ENCODE data around the gene EFEMP1.

Gene EFEMP1

GRCh38 chr2:55931281-55931680 lies 7.7 kb upstream of the EFEMP1 start:
- DNase-seq: no peak

- DNase-seq: no peak
Observed at GRCh38 chr2:55929476-55929875, 5.9 kb upstream of the EFEMP1 start.

GRCh38 chr2:55926974-55927373 lies 3.4 kb upstream of the EFEMP1 start:
- no peak for DNase-seq

- DNase-seq: no peak
Observed at GRCh38 chr2:55926246-55926645, 2.7 kb upstream of the EFEMP1 start.

GRCh38 chr2:55923982-55924321 lies 370 bp upstream of the EFEMP1 start:
- DNase-seq: no peak

- no peak for DNase-seq
Observed at GRCh38 chr2:55922291-55922907, 1.2 kb downstream of the EFEMP1 start.

GRCh38 chr2:55919574-55919973 lies 4.0 kb downstream of the EFEMP1 start:
- no peak for DNase-seq

- DNase-seq: no peak
Observed at GRCh38 chr2:55918856-55919255, 4.7 kb downstream of the EFEMP1 start.

GRCh38 chr2:55917713-55918390 lies 5.7 kb downstream of the EFEMP1 start:
- DNase-seq: no peak

GRCh38 chr2:55917117-55917516 lies 6.5 kb downstream of the EFEMP1 start:
- DNase-seq: no peak

- DNase-seq: no peak
Observed at GRCh38 chr2:55916473-55917049, 7.0 kb downstream of the EFEMP1 start.

GRCh38 chr2:55914786-55915185 lies 8.8 kb downstream of the EFEMP1 start:
- DNase-seq: no peak

GRCh38 chr2:55912926-55913325 lies 10.7 kb downstream of the EFEMP1 start:
- no peak for DNase-seq

GRCh38 chr2:55910077-55910476 lies 13.5 kb downstream of the EFEMP1 start:
- DNase-seq: no peak

- DNase-seq: no peak
Observed at GRCh38 chr2:55907686-55908085, 15.9 kb downstream of the EFEMP1 start.

GRCh38 chr2:55906993-55907392 lies 16.6 kb downstream of the EFEMP1 start:
- no peak for DNase-seq

GRCh38 chr2:55903727-55904126 lies 19.9 kb downstream of the EFEMP1 start:
- DNase-seq: no peak

GRCh38 chr2:55902971-55903370 lies 20.6 kb downstream of the EFEMP1 start:
- DNase-seq: no peak

GRCh38 chr2:55902429-55902828 lies 21.2 kb downstream of the EFEMP1 start:
- no peak for DNase-seq

GRCh38 chr2:55901941-55902340 lies 21.6 kb downstream of the EFEMP1 start:
- DNase-seq: no peak

GRCh38 chr2:55901322-55901721 lies 22.3 kb downstream of the EFEMP1 start:
- DNase-seq: no peak

GRCh38 chr2:55899881-55900280 lies 23.7 kb downstream of the EFEMP1 start:
- no peak for DNase-seq

- DNase-seq: no peak
Observed at GRCh38 chr2:55898386-55899040, 25.1 kb downstream of the EFEMP1 start.

GRCh38 chr2:55896633-55897032 lies 26.9 kb downstream of the EFEMP1 start:
- no peak for DNase-seq
